Measurements from ENCODE around the gene KIRREL3. TPM values are rescaled to one million over a fixed set of nuclear protein-coding genes. Genes with fewer than 3 reads are reported as not detected.

Gene KIRREL3
- total and polyA plus RNA-seq, 2 donors (not counting 3 experiments of a cell fraction or from before 2014, with no cell fraction given), result not detected

- no TSS peak for BruUV-seq (replicated peaks)
- no peaks in the 10 kb centered on the region for H4K20me1 ChIP-seq (replicated peaks; ENCODE audit: control insufficient read depth, extremely low read depth, insufficient read depth, low read length)
- H3K9ac ChIP-seq (replicated peaks; ENCODE audit: extremely low read depth, insufficient read depth, low read length), result no peak overlapping the region
- dilution Hi-C loops (cut with MboI; ENCODE audit: extremely low pct_ligation_motif_present, low sequenced_read_pairs) (no loop called here), intact Hi-C loops (cut with micrococcal nuclease) (loop anchor here (1.0 kb wide), 1 partner anchor 504 kb away; no protein-coding TSS in a partner anchor)
- ChIA-PET POLR2A (no interaction called here), CTCF (interaction anchor here (0.8 to 7.7 kb wide), 10 partner anchors 11 to 504 kb away, joined by 3 to 437 read pairs (median 4); partner anchors contain the start of gene DCPS)
- no peaks in the 10 kb centered on the region for H3K79me2 ChIP-seq (ENCODE audit: control insufficient read depth, insufficient read depth, low read length)
- FAIRE-seq (no peak), DNase-seq (ENCODE audit: low read depth, low spot score) (no peak)
- no peak overlapping the region for H3K27ac ChIP-seq (ENCODE audit: insufficient read depth, low read depth, low read length)
- TF ChIP-seq JUN (IDR thresholded peaks at IDR 0.05; ENCODE audit: borderline replicate concordance, insufficient read depth, insufficient read length, low read depth), result no peak
- no peak for TF ChIP-seq MYC (IDR thresholded peaks at IDR 0.05; ENCODE audit: low read depth, low read length)
- no peaks in the 10 kb centered on the region for H3K4me1 ChIP-seq (ENCODE audit: control insufficient read depth, extremely low read depth, insufficient read depth, low read length)
- H3K27me3 ChIP-seq (ENCODE audit: control insufficient read depth in 2 of 2, insufficient read depth in 2 of 2, low read length in 2 of 2), result peaks cover 0 to 2% of the 10 kb centered on the region in 2 experiments
- H3K4me3 ChIP-seq (replicated peaks in 1 of 3; ENCODE audit: insufficient read depth in 1 of 3, low read depth in 1 of 3, low read length in 3 of 3), result no peak overlapping the region
- no peaks in the 10 kb centered on the region for H3K9me1 ChIP-seq (replicated peaks; ENCODE audit: control insufficient read depth, extremely low read depth, insufficient read depth, low read length)
- no peak overlapping the region for H2AFZ ChIP-seq (ENCODE audit: low read depth, low read length)
- no peaks in the 10 kb centered on the region for H3K9me3 ChIP-seq (replicated peaks; ENCODE audit: control insufficient read depth, insufficient read depth, low read length)
- H3K36me3 ChIP-seq (ENCODE audit: control insufficient read depth in 2 of 2, extremely low read depth in 1 of 2, insufficient read depth in 2 of 2, low read length in 2 of 2), result no peaks in the 10 kb centered on the region
- no peak overlapping the region for H3K4me2 ChIP-seq (ENCODE audit: insufficient read depth, low read length)
Observed at GRCh38 chr11:126485986-126486635, 514.5 kb downstream of the KIRREL3 start.

- Histone ChIP-seq H3K27ac (ENCODE audit: insufficient read depth, low read depth, low read length) (no peak overlapping the region), H3K36me3 (ENCODE audit: control insufficient read depth in 2 of 2, extremely low read depth in 1 of 2, insufficient read depth in 2 of 2, low read length in 2 of 2) (no peaks in the 10 kb centered on the region), H3K9me1 (replicated peaks; ENCODE audit: control insufficient read depth, extremely low read depth, insufficient read depth, low read length) (no peaks in the 10 kb centered on the region), H2AFZ (ENCODE audit: low read depth, low read length) (no peak overlapping the region), H3K27me3 (ENCODE audit: control insufficient read depth in 2 of 2, insufficient read depth in 2 of 2, low read length in 2 of 2) (peaks cover 0 to 2% of the 10 kb centered on the region in 2 experiments), H3K9ac (replicated peaks; ENCODE audit: extremely low read depth, insufficient read depth, low read length) (no peak overlapping the region), H4K20me1 (replicated peaks; ENCODE audit: control insufficient read depth, extremely low read depth, insufficient read depth, low read length) (no peaks in the 10 kb centered on the region), H3K9me3 (replicated peaks; ENCODE audit: control insufficient read depth, insufficient read depth, low read length) (no peaks in the 10 kb centered on the region), H3K4me3 (replicated peaks in 1 of 3; ENCODE audit: insufficient read depth in 1 of 3, low read depth in 1 of 3, low read length in 3 of 3) (no peak overlapping the region), H3K79me2 (ENCODE audit: control insufficient read depth, insufficient read depth, low read length) (no peaks in the 10 kb centered on the region), H3K4me2 (ENCODE audit: insufficient read depth, low read length) (no peak overlapping the region), H3K4me1 (ENCODE audit: control insufficient read depth, extremely low read depth, insufficient read depth, low read length) (no peaks in the 10 kb centered on the region)
- DNase-seq (ENCODE audit: low read depth, low spot score) (no peak), FAIRE-seq (no peak)
- TF ChIP-seq MAX (IDR thresholded peaks at IDR 0.05; ENCODE audit: insufficient read depth, insufficient read length) (no peak), EZH2 (IDR thresholded peaks at IDR 0.05; ENCODE audit: borderline replicate concordance, low read depth, low read length, severe bottlenecking) (no peak), GATA2 (IDR thresholded peaks at IDR 0.05; ENCODE audit: insufficient read depth, insufficient read length, low read depth, low read length) (no peak), POLR2AphosphoS5 (IDR thresholded peaks at IDR 0.05; ENCODE audit: insufficient read depth, low read depth, low read length) (no peak)
- POLR2A ChIA-PET, result no interaction called here
- intact Hi-C loops (cut with micrococcal nuclease) (loop anchor here (1.0 kb wide), 1 partner anchor 505 kb away; no protein-coding TSS in a partner anchor), dilution Hi-C loops (cut with MboI; ENCODE audit: extremely low pct_ligation_motif_present, low sequenced_read_pairs) (no loop called here)
- CTCF ChIA-PET, result interaction anchor here (1.0 to 7.7 kb wide), 9 partner anchors 12 to 505 kb away, joined by 3 to 437 read pairs (median 4); partner anchors contain the start of gene DCPS
- BruUV-seq (replicated peaks), result no TSS peak
Observed at GRCh38 chr11:126485021-126485792, 515.4 kb downstream of the KIRREL3 start.

Measured in endothelial cell of umbilical vein (primary cell).